Neuronal stem cell (in vitro differentiated cells): Measurements from ENCODE around the gene NAB2.

Experiments used
- DNase-seq: peaks from one replicate; pipeline ENCODE4 v3.0.0-alpha.2; 2013; ENCODE audit warnings: low spot score
- H2AFZ ChIP-seq: one replicate; pipeline ENCODE4 v1.6.1; 2013; ENCODE audit warnings: mild to moderate bottlenecking, low read length, inconsistent platforms
- H2AK5ac ChIP-seq: 2 replicates; pipeline ENCODE4 v1.6.1; 2013; ENCODE audit warnings: low read depth, mild to moderate bottlenecking, inconsistent platforms, low read length, moderate library complexity, mixed read lengths
- H2BK120ac ChIP-seq: 2 replicates; pipeline ENCODE4 v1.6.1; 2013; ENCODE audit warnings: low read depth, mild to moderate bottlenecking, inconsistent platforms, low read length, moderate library complexity, mixed read lengths
- H2BK12ac ChIP-seq: one replicate; pipeline ENCODE4 v1.6.1; 2013; ENCODE audit warnings: low read length, inconsistent platforms
- H2BK15ac ChIP-seq: 2 replicates; pipeline ENCODE4 v1.6.1; 2013; ENCODE audit warnings: mild to moderate bottlenecking, low read length, inconsistent platforms, mixed read lengths
- H2BK5ac ChIP-seq: one replicate; pipeline ENCODE4 v1.6.1; 2013; ENCODE audit warnings: inconsistent platforms, mild to moderate bottlenecking, low read length, moderate library complexity
- H3K14ac ChIP-seq: one replicate; pipeline ENCODE4 v1.6.1; 2013; ENCODE audit warnings: low read length, inconsistent platforms
- H3K18ac ChIP-seq: 2 replicates; pipeline ENCODE4 v1.6.1; 2013; ENCODE audit warnings: low read length, inconsistent platforms
- H3K23ac ChIP-seq: 2 replicates; pipeline ENCODE4 v1.6.1; 2013; ENCODE audit warnings: low read depth, mild to moderate bottlenecking, mixed read lengths, low read length, inconsistent platforms; ENCODE audit not compliant: poor library complexity
- H3K27ac ChIP-seq: replicated peaks from 3 replicates; pipeline ENCODE4 v1.5.1; 2013; ENCODE audit warnings: low read length, inconsistent platforms
- H3K27me3 ChIP-seq, 3 experiments: 2 replicates each; pipeline ENCODE4 v1.6.1; 2013; ENCODE audit warnings: low read length in 3 of 3, mild to moderate bottlenecking in 2 of 3, inconsistent platforms in 1 of 3, low read depth in 1 of 3, mixed read lengths in 1 of 3, moderate library complexity in 1 of 3; ENCODE audit not compliant: control insufficient read depth in 3 of 3, insufficient read depth in 3 of 3
- H3K36me3 ChIP-seq, 2 donors: replicated peaks in 1 of 2; 2 replicates each; pipeline ENCODE4 v1.6.1; 2013; ENCODE audit warnings: low read length in 2 of 2; ENCODE audit not compliant: control insufficient read depth in 2 of 2, insufficient read depth in 2 of 2
- H3K4ac ChIP-seq: 2 replicates; pipeline ENCODE4 v1.6.1; 2013; ENCODE audit warnings: inconsistent platforms, mild to moderate bottlenecking, low read length, moderate library complexity
- H3K4me1 ChIP-seq, 2 donors: 1 replicate in 1 of 2; 2 replicates in 1 of 2; pipeline ENCODE4 v1.6.1; 2013; ENCODE audit warnings: low read length in 2 of 2, low read depth in 1 of 2; ENCODE audit not compliant: control insufficient read depth in 2 of 2, insufficient read depth in 1 of 2
- H3K4me2 ChIP-seq: one replicate; pipeline ENCODE4 v1.6.1; 2013; ENCODE audit warnings: mild to moderate bottlenecking, low read length, inconsistent platforms; ENCODE audit not compliant: insufficient read depth, poor library complexity, severe bottlenecking
- H3K4me3 ChIP-seq, 2 donors: 2 replicates each; pipeline ENCODE4 v1.5.1; 2013; ENCODE audit warnings: low read length in 2 of 2, mild to moderate bottlenecking in 2 of 2, inconsistent platforms in 1 of 2, moderate library complexity in 1 of 2
- H3K79me1 ChIP-seq: one replicate; pipeline ENCODE4 v1.6.1; 2013; ENCODE audit warnings: low read depth, mild to moderate bottlenecking, inconsistent platforms, low read length, moderate library complexity
- H3K9ac ChIP-seq: one replicate; pipeline ENCODE4 v1.6.1; 2013; ENCODE audit warnings: mild to moderate bottlenecking, low read depth, low read length, inconsistent platforms; ENCODE audit not compliant: poor library complexity
- H3K9me3 ChIP-seq, 2 donors: replicated peaks in 1 of 2; 2 replicates each; pipeline versions ENCODE3 to v1.6.1; 2013; ENCODE audit warnings: low read length in 2 of 2, mild to moderate bottlenecking in 2 of 2, inconsistent platforms in 1 of 2, low read depth in 1 of 2, mixed read lengths in 1 of 2, moderate library complexity in 1 of 2; ENCODE audit not compliant: control insufficient read depth in 2 of 2, insufficient read depth in 1 of 2
- H4K8ac ChIP-seq: one replicate; pipeline ENCODE4 v1.6.1; 2013; ENCODE audit warnings: low read depth, mild to moderate bottlenecking, inconsistent platforms, low read length, moderate library complexity
- H4K91ac ChIP-seq: one replicate; pipeline ENCODE4 v1.6.1; 2013; ENCODE audit warnings: low read length, low read depth, mild to moderate bottlenecking, inconsistent platforms; ENCODE audit not compliant: poor library complexity
- WGBS, 2 donors: extraction: QIAGEN DNeasy Blood & Tissue Kit; methylation state at CpG; one replicate each; pipeline ENCODE4 v1.1.7; 2013; ENCODE audit warnings: missing lambda C conversion rate in 2 of 2, mixed read lengths in 1 of 2; ENCODE audit not compliant: insufficient read length in 2 of 2, insufficient replicate concordance in 1 of 2; ENCODE audit errors: extremely low coverage in 2 of 2; 5-methylcytosine and 5-hydroxymethylcytosine counted together

The NAB2 gene

GRCh38 chr12:57093415-57094207, 4.7 kb downstream of the NAB2 start:
- Histone ChIP-seq H3K4me3 (peak overlapping the region in 1 of 2 donors; percentile 15), H4K8ac (peak overlapping the region; percentile 88), H3K27me3 (no peaks in the 10 kb centered on the region), H2BK15ac (peak overlapping the region; percentile 96), H3K4me2 (peak overlapping the region; percentile 29), H3K27ac (peak overlapping the region; percentile 74), H2BK5ac (peak overlapping the region; percentile 55), H2BK120ac (peak overlapping the region; percentile 56), H3K9me3 (no peaks in the 10 kb centered on the region), H3K23ac (peak overlapping the region; percentile 60), H3K4ac (peak overlapping the region; percentile 86), H2AK5ac (peak overlapping the region; percentile 95), H3K4me1 (peaks cover 37 to 38% of the 10 kb centered on the region in 2 donors), H3K79me1 (peaks cover 16% of the 10 kb centered on the region), H2AFZ (peak overlapping the region; percentile 46), H4K91ac (peak overlapping the region; percentile 92), H3K14ac (peak overlapping the region; percentile 14), H2BK12ac (peak overlapping the region; percentile 89), H3K18ac (peak overlapping the region; percentile 93), H3K9ac (peak overlapping the region; percentile 85), H3K36me3 (peaks cover 39 to 79% of the 10 kb centered on the region in 2 donors)
- DNase-seq, result peak; percentile 77
- WGBS, 2 donors, result no CpG with 5 or more reads among the region's 24 CpGs

- H2BK12ac ChIP-seq, result peak overlapping the region; percentile 78
- WGBS, 2 donors, result no CpG with 5 or more reads among the region's 15 CpGs
- H3K9ac ChIP-seq, result peak overlapping the region; percentile 82
- no peaks in the 10 kb centered on the region for H3K27me3 ChIP-seq
- peak overlapping the region; percentile 82 for H3K27ac ChIP-seq
- H3K36me3 ChIP-seq, result peaks cover 39 to 88% of the 10 kb centered on the region in 2 donors
- H3K4ac ChIP-seq, result no peak overlapping the region
- peak overlapping the region; percentile 97 for H2AK5ac ChIP-seq
- no peak overlapping the region for H2BK120ac ChIP-seq
- H2AFZ ChIP-seq, result peak overlapping the region; percentile 46
- peak overlapping the region; percentile 65 for H2BK15ac ChIP-seq
- H3K23ac ChIP-seq, result no peak overlapping the region
- H2BK5ac ChIP-seq, result peak overlapping the region; percentile 55
- H3K79me1 ChIP-seq, result peaks cover 16% of the 10 kb centered on the region
- DNase-seq, result no peak
- H3K4me1 ChIP-seq, result peaks cover 37 to 38% of the 10 kb centered on the region in 2 donors
- no peaks in the 10 kb centered on the region for H3K9me3 ChIP-seq
- H4K8ac ChIP-seq, result peak overlapping the region; percentile 58
- H3K4me2 ChIP-seq, result peak overlapping the region; percentile 29
- H3K4me3 ChIP-seq, result no peak overlapping the region
- peak overlapping the region; percentile 33 for H3K14ac ChIP-seq
- H4K91ac ChIP-seq, result no peak overlapping the region
- peak overlapping the region; percentile 91 for H3K18ac ChIP-seq
Measured at GRCh38 chr12:57094208-57095160, 5.6 kb downstream of the NAB2 start.

GRCh38 chr12:57095440-57095839, 6.5 kb downstream of the NAB2 start:
- Histone ChIP-seq H3K79me1 (peaks cover 16% of the 10 kb centered on the region), H3K23ac (no peak overlapping the region), H2BK12ac (no peak overlapping the region), H3K4me2 (no peak overlapping the region), H3K9ac (no peak overlapping the region), H3K18ac (no peak overlapping the region), H4K91ac (no peak overlapping the region), H2BK15ac (no peak overlapping the region), H4K8ac (no peak overlapping the region), H2AK5ac (no peak overlapping the region), H3K4ac (no peak overlapping the region), H3K4me3 (no peak overlapping the region), H3K14ac (no peak overlapping the region), H3K4me1 (peaks cover 36 to 37% of the 10 kb centered on the region in 2 donors), H3K27me3 (no peaks in the 10 kb centered on the region), H3K9me3 (no peaks in the 10 kb centered on the region), H3K27ac (no peak overlapping the region), H2BK120ac (no peak overlapping the region), H2AFZ (no peak overlapping the region), H3K36me3 (peaks cover 39 to 94% of the 10 kb centered on the region in 2 donors), H2BK5ac (no peak overlapping the region)
- no CpG with 5 or more reads among the region's 3 CpGs for WGBS, 2 donors
- no peak for DNase-seq
